ENCODE results near the gene BMP7.

- TF ChIP-seq, protein P1, sequence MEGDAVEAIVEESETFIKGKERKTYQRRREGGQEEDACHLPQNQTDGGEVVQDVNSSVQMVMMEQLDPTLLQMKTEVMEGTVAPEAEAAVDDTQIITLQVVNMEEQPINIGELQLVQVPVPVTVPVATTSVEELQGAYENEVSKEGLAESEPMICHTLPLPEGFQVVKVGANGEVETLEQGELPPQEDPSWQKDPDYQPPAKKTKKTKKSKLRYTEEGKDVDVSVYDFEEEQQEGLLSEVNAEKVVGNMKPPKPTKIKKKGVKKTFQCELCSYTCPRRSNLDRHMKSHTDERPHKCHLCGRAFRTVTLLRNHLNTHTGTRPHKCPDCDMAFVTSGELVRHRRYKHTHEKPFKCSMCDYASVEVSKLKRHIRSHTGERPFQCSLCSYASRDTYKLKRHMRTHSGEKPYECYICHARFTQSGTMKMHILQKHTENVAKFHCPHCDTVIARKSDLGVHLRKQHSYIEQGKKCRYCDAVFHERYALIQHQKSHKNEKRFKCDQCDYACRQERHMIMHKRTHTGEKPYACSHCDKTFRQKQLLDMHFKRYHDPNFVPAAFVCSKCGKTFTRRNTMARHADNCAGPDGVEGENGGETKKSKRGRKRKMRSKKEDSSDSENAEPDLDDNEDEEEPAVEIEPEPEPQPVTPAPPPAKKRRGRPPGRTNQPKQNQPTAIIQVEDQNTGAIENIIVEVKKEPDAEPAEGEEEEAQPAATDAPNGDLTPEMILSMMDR (IDR thresholded peaks at IDR 0.05 in 2 of 3, conservative IDR thresholded peaks at IDR 0.05 in 1 of 3; ENCODE audit: insufficient read depth in 2 of 3, low read depth in 1 of 3, low read length in 3 of 3): no peak
- no peak for TF ChIP-seq ZSCAN32 (CRISPR knock-in tag; IDR thresholded peaks at IDR 0.05)
These were observed 53.7 kb downstream of the BMP7 start for GRCh38 chr20:57212534-57213276.

Measured in K562 (cell line).